Liver (tissue), 9 donors: ENCODE measurements around the gene ARHGEF9. TPM values are rescaled to one million over a fixed set of nuclear protein-coding genes. Genes with fewer than 3 reads are reported as not detected.
A peak's percentile ranks its signal among the peaks of the same experiment; 100 is the strongest.

ENCODE experiments used
- DNase-seq: peaks from one replicate; pipeline ENCODE4 v3.0.0-alpha.2; 2017; ENCODE audit warnings: low spot score
- H3K27ac ChIP-seq, 2 donors: one replicate each; pipeline ENCODE4 v1.7.0; 2013; ENCODE audit warnings: inconsistent platforms in 2 of 2, low read length in 2 of 2, control low read depth in 1 of 2, low read depth in 1 of 2, mild to moderate bottlenecking in 1 of 2
- H3K27me3 ChIP-seq, 4 donors: one replicate each; pipeline versions ENCODE4 v1.6.1 to v1.7.0; 2013; ENCODE audit warnings: low read length in 3 of 4, inconsistent platforms in 1 of 4, mild to moderate bottlenecking in 1 of 4, moderate library complexity in 1 of 4; ENCODE audit not compliant: control insufficient read depth in 4 of 4, insufficient read depth in 4 of 4
- H3K36me3 ChIP-seq, 4 donors: one replicate each; pipeline versions ENCODE4 v1.6.1 to v1.7.0; 2013; ENCODE audit warnings: low read length in 3 of 4, mild to moderate bottlenecking in 3 of 4, low read depth in 1 of 4, moderate library complexity in 1 of 4; ENCODE audit not compliant: control insufficient read depth in 4 of 4, insufficient read depth in 3 of 4
- H3K4me1 ChIP-seq, 4 donors: one replicate each; pipeline versions ENCODE4 v1.6.1 to v1.7.0; 2013; ENCODE audit warnings: low read length in 3 of 4, mild to moderate bottlenecking in 3 of 4, moderate library complexity in 1 of 4; ENCODE audit not compliant: control insufficient read depth in 4 of 4, insufficient read depth in 4 of 4
- H3K4me3 ChIP-seq, 3 donors: one replicate each; pipeline versions ENCODE4 v1.6.1 to v1.7.0; 2013; ENCODE audit warnings: low read length in 3 of 3, control low read depth in 1 of 3, low read depth in 1 of 3, mild to moderate bottlenecking in 1 of 3
- H3K9ac ChIP-seq, 2 donors: one replicate each; pipeline ENCODE4 v1.7.0; 2013; ENCODE audit warnings: low read length in 2 of 2, mild to moderate bottlenecking in 2 of 2, moderate library complexity in 2 of 2, control low read depth in 1 of 2, low read depth in 1 of 2
- H3K9me3 ChIP-seq, 4 donors: one replicate each; pipeline versions ENCODE4 v1.6.1 to v1.7.0; 2013; ENCODE audit warnings: low read length in 3 of 4; ENCODE audit not compliant: control insufficient read depth in 4 of 4
- EGR1 ChIP-seq, 2 donors: IDR thresholded peaks; 2 replicates each; pipeline ENCODE4 v1.6.1; 2016 to 2018; ENCODE audit warnings: antibody characterized with exemption in 2 of 2, low read depth in 2 of 2
- GABPA ChIP-seq, 2 donors: IDR thresholded peaks in 1 of 2; conservative IDR thresholded peaks in 1 of 2; 2 replicates each; pipeline ENCODE4 v1.6.1; 2016; ENCODE audit warnings: antibody characterized with exemption in 2 of 2, mild to moderate bottlenecking in 1 of 2, moderate library complexity in 1 of 2
- MAX ChIP-seq: IDR thresholded peaks from 2 replicates; pipeline ENCODE4 v1.6.1; 2016; ENCODE audit warnings: antibody characterized with exemption
- RAD21 ChIP-seq, 2 donors: IDR thresholded peaks; 2 replicates each; pipeline ENCODE4 v1.6.1; 2016; ENCODE audit warnings: antibody characterized with exemption in 2 of 2, mild to moderate bottlenecking in 2 of 2
- REST ChIP-seq: IDR thresholded peaks from 2 replicates; pipeline ENCODE4 v1.6.1; 2016; ENCODE audit warnings: antibody characterized with exemption, mild to moderate bottlenecking
- RXRA ChIP-seq, 2 donors: IDR thresholded peaks; 2 replicates each; pipeline ENCODE4 v1.6.1; 2017 to 2018; ENCODE audit warnings: antibody characterized with exemption in 2 of 2, mild to moderate bottlenecking in 1 of 2
- SP1 ChIP-seq: IDR thresholded peaks from 2 replicates; pipeline ENCODE4 v1.6.1; 2018; ENCODE audit warnings: antibody characterized with exemption, mild to moderate bottlenecking
- TAF1 ChIP-seq: conservative IDR thresholded peaks from 2 replicates; pipeline ENCODE4 v1.6.1; 2016; ENCODE audit warnings: antibody characterized with exemption, mild to moderate bottlenecking
- YY1 ChIP-seq: IDR thresholded peaks from 2 replicates; pipeline ENCODE4 v1.6.1; 2016; ENCODE audit warnings: antibody characterized with exemption, mild to moderate bottlenecking
- ZBTB33 ChIP-seq: IDR thresholded peaks from 2 replicates; pipeline ENCODE4 v1.6.1; 2016; ENCODE audit warnings: antibody characterized with exemption
- WGBS: extraction: QIAGEN DNeasy Blood & Tissue Kit; methylation state at CpG from one replicate; pipeline ENCODE4 v1.1.7; 2013; 5-methylcytosine and 5-hydroxymethylcytosine counted together
- polyA plus RNA-seq, 2 donors: library from polyadenylated mRNA; stranded (reverse) in 1 of 2; unstranded in 1 of 2; fragments of 200-250 nt in 1 of 2; fragments of >200 nt in 1 of 2; fragmentation: Nextera tagmentation in 1 of 2; extraction: Ambion mirVana in 1 of 2; gene quantifications; one replicate each; pipeline versions ENCODE4 v1.2.1 to v1.2.3, GENCODE V29; 2013 to 2015
- total RNA-seq, 2 donors: library from RNA; depleted of rRNA; stranded (reverse); fragments of >200 nt; gene quantifications; one replicate each; pipeline ENCODE4 v1.2.3, GENCODE V29; 2014
- donor health status: healthy.
- donor health status: healthy.
- donor health status: healthy.
- donor health status: healthy.
- donor health status: healthy.

The ARHGEF9 gene
- total and polyA plus RNA-seq, 4 donors = 2.1 to 9.0 (median 6.2) TPM

- Histone ChIP-seq H3K9me3 (no peaks in the 10 kb centered on the region), H3K27ac (peak overlapping the region; percentile 85 to 93), H3K9ac (peak overlapping the region in 1 of 2 donors; percentile 77), H3K27me3 (peaks cover 0 to 2% (median 0%) of the 10 kb centered on the region in 4 donors), H3K36me3 (no peaks in the 10 kb centered on the region), H3K4me1 (peaks cover 0 to 8% (median 4%) of the 10 kb centered on the region in 4 donors), H3K4me3 (peak overlapping the region; percentile 44 to 80 (median 79))
- under 1% methylated on average over 44 of the region's 44 CpGs for WGBS
- peak; percentile 79 for DNase-seq
- TF ChIP-seq SP1 (peak; percentile 77), YY1 (peak; percentile 68), REST (peak; percentile 50), RXRA (IDR thresholded peaks at IDR 0.05) (no peak), ZBTB33 (no peak), TAF1 (peak; percentile 61), GABPA (IDR thresholded peaks at IDR 0.05 in 1 of 2, conservative IDR thresholded peaks at IDR 0.05 in 1 of 2) (peak in 1 of 2 donors; percentile 8), MAX (no peak), RAD21 (IDR thresholded peaks at IDR 0.05) (peak in 1 of 2 donors; percentile 27)
Measured at GRCh38 chrX:63754860-63755579, 30.0 kb downstream of the ARHGEF9 start.

GRCh38 chrX:63754136-63754859, 30.7 kb downstream of the ARHGEF9 start:
- no peaks in the 10 kb centered on the region for H3K36me3 ChIP-seq
- no peaks in the 10 kb centered on the region for H3K9me3 ChIP-seq
- H3K27ac ChIP-seq = peak overlapping the region; percentile 85 to 93
- peak overlapping the region; percentile 44 to 80 (median 79) for H3K4me3 ChIP-seq
- DNase-seq = peak; percentile 30
- peaks cover 0 to 2% (median 0%) of the 10 kb centered on the region in 4 donors for H3K27me3 ChIP-seq
- H3K9ac ChIP-seq = peak overlapping the region in 1 of 2 donors; percentile 77
- WGBS = under 1% methylated on average over 25 of the region's 25 CpGs
- TF ChIP-seq YY1 = peak; percentile 22
- no peak for TF ChIP-seq EGR1 (IDR thresholded peaks at IDR 0.05; ENCODE audit: low read depth in 2 of 2)
- peaks cover 0 to 8% (median 4%) of the 10 kb centered on the region in 4 donors for H3K4me1 ChIP-seq
